OCI-LY3 (cell line): ENCODE results near the gene SPPL2A.

Experiments
- H2AFZ ChIP-seq: fragments of 200-600, 300-600 bp; shearing (Covaris generic); 2 replicates; pipeline ENCODE4 v1.6.0; 2014; ENCODE audit warnings: antibody characterized with exemption, low read depth, low read length
- H3K27ac ChIP-seq: fragments of 200-600, 300-600 bp; sonication (generic); 2 replicates; pipeline ENCODE4 v1.5.1; 2014; ENCODE audit warnings: mild to moderate bottlenecking, low read length, moderate library complexity, mixed read lengths
- H3K27me3 ChIP-seq: fragments of 200-600, 300-600 bp; sonication (generic); 2 replicates; pipeline ENCODE4 v1.6.1; 2014; ENCODE audit warnings: low read depth, low read length, mixed read lengths
- H3K36me3 ChIP-seq: fragments of 200-600, 300-600 bp; sonication (generic); replicated peaks from 2 replicates; pipeline ENCODE3; 2014; ENCODE audit warnings: low read depth, low read length, mixed read lengths
- H3K4me1 ChIP-seq: fragments of 300-600, 200-600 bp; sonication (generic); 2 replicates; pipeline ENCODE4 v1.6.1; 2014; ENCODE audit warnings: low read length, mixed read lengths
- H3K4me2 ChIP-seq: fragments of 200-600, 300-600 bp; sonication (generic); 2 replicates; pipeline ENCODE4 v1.6.1; 2014; ENCODE audit warnings: low read length, mixed read lengths
- H3K4me3 ChIP-seq: fragments of 300-600, 200-600 bp; sonication (generic); 2 replicates; pipeline ENCODE4 v1.5.1; 2014; ENCODE audit warnings: antibody characterized with exemption, mild to moderate bottlenecking, low read length, moderate library complexity
- H3K79me2 ChIP-seq: fragments of 300-600, 200-600 bp; shearing (Covaris generic); 2 replicates; pipeline ENCODE4 v1.6.1; 2014; ENCODE audit warnings: mild to moderate bottlenecking, low read length, mixed read lengths
- H3K9ac ChIP-seq: fragments of 300-600, 200-600 bp; shearing (Covaris generic); 2 replicates; pipeline ENCODE4 v1.6.0; 2014; ENCODE audit warnings: mild to moderate bottlenecking, low read length, moderate library complexity
- H3K9me3 ChIP-seq: fragments of 200-600, 300-600 bp; shearing (Covaris generic); 2 replicates; pipeline ENCODE4 v1.6.1; 2014; ENCODE audit warnings: low read length, mixed read lengths; ENCODE audit not compliant: insufficient read depth
- H4K20me1 ChIP-seq: fragments of 200-600, 300-600 bp; sonication (generic); 2 replicates; pipeline ENCODE4 v1.6.1; 2016; ENCODE audit warnings: low read length, mixed read lengths; ENCODE audit not compliant: insufficient read depth
- CTCF ChIP-seq: fragments of 200-600, 300-600 bp; sonication (generic); IDR thresholded peaks from 2 replicates; pipeline ENCODE4 v1.5.1; 2014; ENCODE audit warnings: antibody characterized with exemption, low read length, low read depth
- EZH2phosphoT487 ChIP-seq: fragments of 200-600 bp; shearing (Covaris generic); IDR thresholded peaks from 2 replicates; pipeline ENCODE4 v1.6.1; 2018; ENCODE audit warnings: antibody characterized with exemption, mixed run types, low read depth

SPPL2A gene

GRCh38 chr15:50685191-50685975 lies 80.1 kb downstream of the SPPL2A start:
- Histone ChIP-seq H3K9me3 (no peaks in the 10 kb centered on the region), H3K4me1 (peaks cover 19% of the 10 kb centered on the region), H3K4me3 (peak overlapping the region; percentile 98), H3K4me2 (peak overlapping the region; percentile 74), H3K27me3 (no peaks in the 10 kb centered on the region), H4K20me1 (peaks cover 36% of the 10 kb centered on the region), H2AFZ (no peak overlapping the region), H3K27ac (peak overlapping the region; percentile 90), H3K36me3 (peaks cover 16% of the 10 kb centered on the region), H3K79me2 (peaks cover 72% of the 10 kb centered on the region), H3K9ac (peak overlapping the region; percentile 93)
- TF ChIP-seq EZH2phosphoT487 (no peak), CTCF (no peak)

GRCh38 chr15:50681467-50681866 lies 84.0 kb downstream of the SPPL2A start:
- Histone ChIP-seq H2AFZ (no peak overlapping the region), H3K27me3 (no peaks in the 10 kb centered on the region), H3K27ac (no peak overlapping the region), H3K36me3 (peaks cover 16% of the 10 kb centered on the region), H3K4me2 (no peak overlapping the region), H4K20me1 (peaks cover 51% of the 10 kb centered on the region), H3K4me1 (peaks cover 11% of the 10 kb centered on the region), H3K9me3 (no peaks in the 10 kb centered on the region), H3K79me2 (peaks cover 100% of the 10 kb centered on the region), H3K9ac (no peak overlapping the region), H3K4me3 (no peak overlapping the region)
- TF ChIP-seq EZH2phosphoT487 (no peak), CTCF (no peak)

GRCh38 chr15:50676799-50677483 lies 88.6 kb downstream of the SPPL2A start:
- Histone ChIP-seq H3K9me3 (no peaks in the 10 kb centered on the region), H3K4me3 (no peak overlapping the region), H3K27ac (no peak overlapping the region), H4K20me1 (peaks cover 36% of the 10 kb centered on the region), H3K79me2 (peaks cover 98% of the 10 kb centered on the region), H3K27me3 (no peaks in the 10 kb centered on the region), H3K4me1 (peaks cover 5% of the 10 kb centered on the region), H3K4me2 (no peak overlapping the region), H2AFZ (no peak overlapping the region), H3K36me3 (peaks cover 13% of the 10 kb centered on the region), H3K9ac (no peak overlapping the region)
- TF ChIP-seq CTCF (no peak), EZH2phosphoT487 (no peak)

GRCh38 chr15:50675535-50676144 lies 89.9 kb downstream of the SPPL2A start:
- no peak overlapping the region for H3K4me2 ChIP-seq
- peak overlapping the region; percentile 6; the same call in 1 of the 2 replicates for H3K27ac ChIP-seq
- no peak overlapping the region for H3K9ac ChIP-seq
- peaks cover 9% of the 10 kb centered on the region for H3K36me3 ChIP-seq
- H3K4me1 ChIP-seq = peaks cover 5% of the 10 kb centered on the region
- TF ChIP-seq CTCF (peak; percentile 91), EZH2phosphoT487 (no peak)
- peaks cover 31% of the 10 kb centered on the region for H4K20me1 ChIP-seq
- no peak overlapping the region for H3K4me3 ChIP-seq
- H2AFZ ChIP-seq = no peak overlapping the region
- no peaks in the 10 kb centered on the region for H3K27me3 ChIP-seq
- no peaks in the 10 kb centered on the region for H3K9me3 ChIP-seq
- peaks cover 98% of the 10 kb centered on the region for H3K79me2 ChIP-seq
